ENCODE data around the gene TSPAN9. TPM values are rescaled to one million over a fixed set of nuclear protein-coding genes. Genes with fewer than 3 reads are reported as not detected.

TSPAN9 gene
- total RNA-seq, 1 experiment from 2014 or later: 13.2 TPM

DNA sequence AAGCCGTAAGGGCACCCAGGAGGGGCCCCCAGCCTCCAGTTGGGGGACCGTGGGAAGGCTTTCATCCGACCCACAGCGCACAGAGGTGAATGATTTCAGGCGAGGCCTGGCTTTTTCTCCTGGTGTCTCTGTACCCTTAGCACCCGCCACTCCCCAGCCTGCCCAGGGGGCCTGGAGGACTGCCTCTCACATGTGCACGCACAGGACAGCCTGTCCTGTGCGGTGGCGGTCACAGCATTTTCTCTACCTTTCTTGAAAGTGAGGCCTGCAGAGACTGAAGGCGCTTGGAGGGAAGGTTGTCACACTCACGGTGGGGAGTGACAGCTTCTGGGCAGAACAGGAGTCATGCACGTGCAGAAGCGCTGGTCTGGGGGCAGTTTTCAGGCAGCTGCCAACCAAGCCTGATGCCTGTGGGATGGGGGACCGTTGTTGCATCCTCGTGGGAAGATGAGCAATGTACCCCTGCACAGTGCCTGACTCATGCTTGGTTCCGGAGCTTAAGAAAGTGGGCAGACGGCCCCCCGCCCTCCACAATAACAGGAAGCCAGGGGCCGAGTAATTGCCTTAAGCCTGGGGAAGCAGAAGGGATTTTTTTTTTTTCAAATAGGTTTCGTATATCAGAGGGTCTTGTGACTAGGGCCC lies 148.1 kb downstream of the TSPAN9 start:
- POLR2A ChIA-PET: no interaction called here
- no TSS peak for BruUV-seq (replicated peaks)
- Histone ChIP-seq H3K79me2 (ENCODE audit: insufficient read depth, low read length) (no peaks in the 10 kb centered on the region), H3K36me3 (ENCODE audit: control insufficient read depth in 1 of 2, insufficient read depth in 2 of 2, low read length in 2 of 2) (no peaks in the 10 kb centered on the region), H4K20me1 (ENCODE audit: insufficient read depth) (no peaks in the 10 kb centered on the region), H3K4me3 (replicated peaks in 1 of 2; ENCODE audit: low read depth in 1 of 2, low read length in 2 of 2) (no peak overlapping the region), H2AFZ (ENCODE audit: low read depth, low read length, poor library complexity, severe bottlenecking) (no peak overlapping the region), H3K4me2 (ENCODE audit: low read length) (no peak overlapping the region), H3K4me1 (ENCODE audit: control insufficient read depth in 1 of 2, insufficient read depth in 2 of 2, low read length in 2 of 2) (no peaks in the 10 kb centered on the region), H3K9ac (ENCODE audit: low read length) (no peak overlapping the region), H3K27ac (ENCODE audit: low read depth, low read length) (no peak overlapping the region), H3K9me2 (ENCODE audit: insufficient read depth) (no peaks in the 10 kb centered on the region), H3K27me3 (ENCODE audit: insufficient read depth, low read length) (no peaks in the 10 kb centered on the region), H3K9me3 (ENCODE audit: control insufficient read depth in 1 of 2, insufficient read depth in 1 of 2, low read depth in 1 of 2, low read length in 2 of 2) (no peaks in the 10 kb centered on the region)
- intact Hi-C loops (cut with micrococcal nuclease): no loop called here
- TF ChIP-seq, protein P1, sequence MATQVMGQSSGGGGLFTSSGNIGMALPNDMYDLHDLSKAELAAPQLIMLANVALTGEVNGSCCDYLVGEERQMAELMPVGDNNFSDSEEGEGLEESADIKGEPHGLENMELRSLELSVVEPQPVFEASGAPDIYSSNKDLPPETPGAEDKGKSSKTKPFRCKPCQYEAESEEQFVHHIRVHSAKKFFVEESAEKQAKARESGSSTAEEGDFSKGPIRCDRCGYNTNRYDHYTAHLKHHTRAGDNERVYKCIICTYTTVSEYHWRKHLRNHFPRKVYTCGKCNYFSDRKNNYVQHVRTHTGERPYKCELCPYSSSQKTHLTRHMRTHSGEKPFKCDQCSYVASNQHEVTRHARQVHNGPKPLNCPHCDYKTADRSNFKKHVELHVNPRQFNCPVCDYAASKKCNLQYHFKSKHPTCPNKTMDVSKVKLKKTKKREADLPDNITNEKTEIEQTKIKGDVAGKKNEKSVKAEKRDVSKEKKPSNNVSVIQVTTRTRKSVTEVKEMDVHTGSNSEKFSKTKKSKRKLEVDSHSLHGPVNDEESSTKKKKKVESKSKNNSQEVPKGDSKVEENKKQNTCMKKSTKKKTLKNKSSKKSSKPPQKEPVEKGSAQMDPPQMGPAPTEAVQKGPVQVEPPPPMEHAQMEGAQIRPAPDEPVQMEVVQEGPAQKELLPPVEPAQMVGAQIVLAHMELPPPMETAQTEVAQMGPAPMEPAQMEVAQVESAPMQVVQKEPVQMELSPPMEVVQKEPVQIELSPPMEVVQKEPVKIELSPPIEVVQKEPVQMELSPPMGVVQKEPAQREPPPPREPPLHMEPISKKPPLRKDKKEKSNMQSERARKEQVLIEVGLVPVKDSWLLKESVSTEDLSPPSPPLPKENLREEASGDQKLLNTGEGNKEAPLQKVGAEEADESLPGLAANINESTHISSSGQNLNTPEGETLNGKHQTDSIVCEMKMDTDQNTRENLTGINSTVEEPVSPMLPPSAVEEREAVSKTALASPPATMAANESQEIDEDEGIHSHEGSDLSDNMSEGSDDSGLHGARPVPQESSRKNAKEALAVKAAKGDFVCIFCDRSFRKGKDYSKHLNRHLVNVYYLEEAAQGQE (IDR thresholded peaks at IDR 0.05; ENCODE audit: low read depth): no peak
- TF ChIP-seq EZH2 (IDR thresholded peaks at IDR 0.05) (no peak), SP1 (IDR thresholded peaks at IDR 0.05; ENCODE audit: low read depth) (no peak), RAD21 (IDR thresholded peaks at IDR 0.05; ENCODE audit: low read depth) (no peak), TCF7L2 (IDR thresholded peaks at IDR 0.05; ENCODE audit: borderline replicate concordance, extremely low read depth, insufficient read depth, insufficient read length) (no peak), FOSL1 (IDR thresholded peaks at IDR 0.05; ENCODE audit: low read depth) (no peak), EGR1 (IDR thresholded peaks at IDR 0.05; ENCODE audit: low read depth) (no peak)
- TF ChIP-seq, protein P2, sequence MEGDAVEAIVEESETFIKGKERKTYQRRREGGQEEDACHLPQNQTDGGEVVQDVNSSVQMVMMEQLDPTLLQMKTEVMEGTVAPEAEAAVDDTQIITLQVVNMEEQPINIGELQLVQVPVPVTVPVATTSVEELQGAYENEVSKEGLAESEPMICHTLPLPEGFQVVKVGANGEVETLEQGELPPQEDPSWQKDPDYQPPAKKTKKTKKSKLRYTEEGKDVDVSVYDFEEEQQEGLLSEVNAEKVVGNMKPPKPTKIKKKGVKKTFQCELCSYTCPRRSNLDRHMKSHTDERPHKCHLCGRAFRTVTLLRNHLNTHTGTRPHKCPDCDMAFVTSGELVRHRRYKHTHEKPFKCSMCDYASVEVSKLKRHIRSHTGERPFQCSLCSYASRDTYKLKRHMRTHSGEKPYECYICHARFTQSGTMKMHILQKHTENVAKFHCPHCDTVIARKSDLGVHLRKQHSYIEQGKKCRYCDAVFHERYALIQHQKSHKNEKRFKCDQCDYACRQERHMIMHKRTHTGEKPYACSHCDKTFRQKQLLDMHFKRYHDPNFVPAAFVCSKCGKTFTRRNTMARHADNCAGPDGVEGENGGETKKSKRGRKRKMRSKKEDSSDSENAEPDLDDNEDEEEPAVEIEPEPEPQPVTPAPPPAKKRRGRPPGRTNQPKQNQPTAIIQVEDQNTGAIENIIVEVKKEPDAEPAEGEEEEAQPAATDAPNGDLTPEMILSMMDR (IDR thresholded peaks at IDR 0.05 in 2 of 3, conservative IDR thresholded peaks at IDR 0.05 in 1 of 3; ENCODE audit: borderline replicate concordance in 1 of 3, insufficient read depth in 1 of 3, low read depth in 2 of 3, low read length in 2 of 3): no peak
- RAD21 ChIA-PET (ENCODE audit: low non-redundant PET in 1 of 2, low total read pairs in 2 of 2, uncharacterized antibody in 2 of 2, unreplicated experiment in 2 of 2): no interaction called here
- ATAC-seq (no peak), DNase-seq (ENCODE audit: low read depth, low spot score) (no peak)
- CTCF ChIA-PET: no interaction called here

All from HCT116 (cell line).